COLO668 (cell line): Measurements from ENCODE around the gene PCDHB11.
"Not testable (repeated sequence)": the region's sequence is repeated elsewhere in the genome, so short reads cannot be mapped to it uniquely, and the experiment has no call there.

Experiments used
- DNase-seq: peaks from one replicate; lab custom pipeline; 2025; ENCODE audit not compliant: unreplicated experiment; lab: John Stamatoyannopoulos, UW

The PCDHB11 gene

GRCh38 chr5:141236516-141237313 is 37.3 kb downstream of the PCDHB11 start:
- no peak for DNase-seq

GRCh38 chr5:141241496-141241895 is 42.1 kb downstream of the PCDHB11 start:
- DNase-seq: no peak

- DNase-seq: no peak
Observed at GRCh38 chr5:141245250-141245717, 45.9 kb downstream of the PCDHB11 start, which contains the start of gene PCDHB15. Gene PCDHB15 (plus strand): TSS chr5:141245395. CDS start chr5:141245579, 184 bp downstream.

GRCh38 chr5:141246971-141247370 is 47.5 kb downstream of the PCDHB11 start:
- not testable (repeated sequence) for DNase-seq

- not testable (repeated sequence) for DNase-seq
Observed at GRCh38 chr5:141247434-141247833, 48.0 kb downstream of the PCDHB11 start.

GRCh38 chr5:141250576-141250975 is 51.1 kb downstream of the PCDHB11 start:
- DNase-seq: no peak
